Smooth muscle cell (in vitro differentiated cells): Measurements from ENCODE around the gene AMDHD2. TPM values are rescaled to one million over a fixed set of nuclear protein-coding genes. Genes with fewer than 3 reads are reported as not detected.
A peak's percentile ranks its signal among the peaks of the same experiment; 100 is the strongest.

Experiments
- DNase-seq: peaks from one replicate; lab custom pipeline; 2025; ENCODE audit not compliant: unreplicated experiment; lab: John Stamatoyannopoulos, UW
- H2AFZ ChIP-seq: fragments of 200-600 bp; sonication (generic); 2 replicates; pipeline ENCODE4 v1.6.0; 2016; ENCODE audit warnings: antibody characterized with exemption, low read depth, mild to moderate bottlenecking
- H3F3A ChIP-seq: fragments of 200-600 bp; sonication (generic); 2 replicates; pipeline ENCODE4 v1.6.0; 2017; ENCODE audit warnings: antibody characterized with exemption, low read depth
- H3K27ac ChIP-seq: fragments of 200-600 bp; sonication (generic); 2 replicates; pipeline ENCODE4 v1.5.1; 2016; ENCODE audit warnings: low read depth, mild to moderate bottlenecking
- H3K27me3 ChIP-seq: fragments of 200-600 bp; sonication (generic); 2 replicates; pipeline ENCODE4 v1.6.1; 2016; ENCODE audit warnings: low read depth, mild to moderate bottlenecking
- H3K36me3 ChIP-seq: fragments of 200-600 bp; sonication (generic); 2 replicates; pipeline ENCODE4 v1.5.1; 2016; ENCODE audit warnings: low read depth
- H3K4me1 ChIP-seq: fragments of 200-600 bp; sonication (generic); 2 replicates; pipeline ENCODE4 v1.5.1; 2016; ENCODE audit warnings: low read depth
- H3K4me2 ChIP-seq: fragments of 200-600 bp; sonication (generic); 2 replicates; pipeline ENCODE4 v1.6.0; 2016; ENCODE audit warnings: mild to moderate bottlenecking
- H3K4me3 ChIP-seq: fragments of 200-600 bp; sonication (generic); 2 replicates; pipeline ENCODE4 v1.5.1; 2016; ENCODE audit warnings: mild to moderate bottlenecking
- H3K79me2 ChIP-seq: fragments of 200-600 bp; sonication (generic); 2 replicates; pipeline ENCODE4 v1.6.0; 2016; ENCODE audit warnings: low read depth, mild to moderate bottlenecking
- H3K9ac ChIP-seq: fragments of 200-600 bp; sonication (generic); 2 replicates; pipeline ENCODE4 v1.6.0; 2016; ENCODE audit warnings: low read depth
- H3K9me3 ChIP-seq: fragments of 200-600 bp; sonication (generic); replicated peaks from 2 replicates; pipeline ENCODE4 v1.5.1; 2016; ENCODE audit warnings: low read depth
- H4K20me1 ChIP-seq: fragments of 200-600 bp; sonication (generic); 2 replicates; pipeline ENCODE4 v1.6.0; 2016; ENCODE audit warnings: low read depth
- CTCF ChIP-seq: fragments of 200-600 bp; sonication (generic); IDR thresholded peaks from 2 replicates; pipeline ENCODE4 v1.5.1; 2017; ENCODE audit warnings: borderline replicate concordance, mild to moderate bottlenecking, antibody characterized with exemption; ENCODE audit not compliant: insufficient read depth, poor library complexity, severe bottlenecking
- WGBS: methylation state at CpG from one replicate; pipeline ENCODE4 v1.1.7; 2016; ENCODE audit warnings: low lambda C conversion rate; 5-methylcytosine and 5-hydroxymethylcytosine counted together
- polyA plus RNA-seq: library from polyadenylated mRNA; unstranded; fragments of >200 nt; fragmentation: Nextera tagmentation; extraction: Ambion mirVana; gene quantifications from 2 replicates; pipeline ENCODE4 v1.2.1, GENCODE V29; 2016
- total RNA-seq: library from RNA; depleted of rRNA; stranded (reverse); fragments of >200 nt; gene quantifications from 2 replicates; pipeline ENCODE4 v1.2.3, GENCODE V29; 2014

AMDHD2 gene
- total and polyA plus RNA-seq, 2 experiments from 2014 or later, result 12.0 to 14.2 TPM

- H3K36me3 ChIP-seq, result no peaks in the 10 kb centered on the region
- no peak for TF ChIP-seq CTCF
- peak overlapping the region; percentile 84 for H3K4me3 ChIP-seq
- H3K79me2 ChIP-seq, result peaks cover 4% of the 10 kb centered on the region
- no peak overlapping the region for H2AFZ ChIP-seq
- no peak overlapping the region for H3K27ac ChIP-seq
- H4K20me1 ChIP-seq, result peaks cover 25% of the 10 kb centered on the region
- H3K9me3 ChIP-seq, result no peaks in the 10 kb centered on the region
- peak overlapping the region; percentile 100 for H3K4me2 ChIP-seq
- H3F3A ChIP-seq, result peaks cover 8% of the 10 kb centered on the region
- DNase-seq, result no peak
- no peaks in the 10 kb centered on the region for H3K27me3 ChIP-seq
- WGBS, result 5% methylated on average over 27 of the region's 49 CpGs
- H3K4me1 ChIP-seq, result peaks cover 29% of the 10 kb centered on the region
- H3K9ac ChIP-seq, result no peak overlapping the region
These were observed 46.7 kb upstream of the AMDHD2 start for GRCh38 chr16:2473446-2473926.

- Histone ChIP-seq H3K27ac (peak overlapping the region; percentile 62), H3K9ac (peak overlapping the region; percentile 80), H3K36me3 (no peaks in the 10 kb centered on the region), H3K4me1 (peaks cover 22% of the 10 kb centered on the region), H3K79me2 (peaks cover 5% of the 10 kb centered on the region), H3K27me3 (no peaks in the 10 kb centered on the region), H4K20me1 (peaks cover 33% of the 10 kb centered on the region), H3F3A (peaks cover 8% of the 10 kb centered on the region), H3K9me3 (no peaks in the 10 kb centered on the region), H3K4me2 (peak overlapping the region; percentile 100), H2AFZ (peak overlapping the region; percentile 94), H3K4me3 (peak overlapping the region; percentile 84)
- peak; percentile 56 for DNase-seq
- WGBS, result 1% methylated on average over 67 of the region's 100 CpGs
- TF ChIP-seq CTCF, result peak; percentile 12
These were observed 45.9 kb upstream of the AMDHD2 start for GRCh38 chr16:2473999-2474876.

GRCh38 chr16:2474877-2475412, 45.2 kb upstream of the AMDHD2 start, which contains the start of gene TBC1D24:
Gene TBC1D24, plus strand, starts transcription at chr16:2475127. Its CDS starts 21,022 bp downstream, at chr16:2496149.
- H3K36me3 ChIP-seq, result no peaks in the 10 kb centered on the region
- WGBS, result under 1% methylated on average over 46 of the region's 77 CpGs
- peak within 1 kb of the TSS; percentile 100 for H3K4me2 ChIP-seq
- peak within 1 kb of the TSS; percentile 84 for H3K4me3 ChIP-seq
- peaks cover 8% of the 10 kb centered on the region for H3F3A ChIP-seq
- peaks cover 8% of the 10 kb centered on the region for H3K79me2 ChIP-seq
- DNase-seq, result peak; percentile 75
- H3K4me1 ChIP-seq, result peaks cover 15% of the 10 kb centered on the region
- H3K27me3 ChIP-seq, result no peaks in the 10 kb centered on the region
- peak within 1 kb of the TSS; percentile 80 for H3K9ac ChIP-seq
- H3K27ac ChIP-seq, result peak within 1 kb of the TSS; percentile 62
- peaks cover 40% of the 10 kb centered on the region for H4K20me1 ChIP-seq
- H2AFZ ChIP-seq, result peak within 1 kb of the TSS; percentile 94
- H3K9me3 ChIP-seq, result no peaks in the 10 kb centered on the region
- no peak for TF ChIP-seq CTCF
